Duodenal mucosa (tissue), 2 donors: Measurements from ENCODE around the gene YJEFN3.
A peak's percentile ranks its signal among the peaks of the same experiment; 100 is the strongest.

Source experiments
- H3K27ac ChIP-seq: one replicate; pipeline ENCODE4 v1.7.0; 2013; ENCODE audit warnings: low read depth, low read length
- H3K27me3 ChIP-seq, 2 donors: one replicate each; pipeline ENCODE4 v1.7.0; 2013; ENCODE audit warnings: low read length in 2 of 2, control low read depth in 1 of 2; ENCODE audit not compliant: insufficient read depth in 2 of 2, control insufficient read depth in 1 of 2
- H3K36me3 ChIP-seq, 2 donors: one replicate each; pipeline ENCODE4 v1.7.0; 2013; ENCODE audit warnings: low read length in 2 of 2, control low read depth in 1 of 2; ENCODE audit not compliant: insufficient read depth in 2 of 2, control insufficient read depth in 1 of 2
- H3K4me1 ChIP-seq, 2 donors: one replicate each; pipeline ENCODE4 v1.7.0; 2013; ENCODE audit warnings: low read length in 2 of 2, control low read depth in 1 of 2; ENCODE audit not compliant: insufficient read depth in 2 of 2, control insufficient read depth in 1 of 2
- H3K4me3 ChIP-seq, 2 donors: one replicate each; pipeline ENCODE4 v1.7.0; 2013; ENCODE audit warnings: low read length in 2 of 2, low read depth in 1 of 2
- H3K9ac ChIP-seq, 2 donors: one replicate each; pipeline ENCODE4 v1.7.0; 2013; ENCODE audit warnings: low read length in 2 of 2, low read depth in 1 of 2
- H3K9me3 ChIP-seq, 2 donors: one replicate each; pipeline ENCODE4 v1.7.0; 2013; ENCODE audit warnings: low read length in 2 of 2, control low read depth in 1 of 2; ENCODE audit not compliant: control insufficient read depth in 1 of 2

YJEFN3 gene

GRCh38 chr19:19488875-19489690 lies 39.6 kb upstream of the YJEFN3 start:
- H3K4me3 ChIP-seq, result peak overlapping the region; percentile 39 to 48
- H3K36me3 ChIP-seq, result peaks cover 17 to 46% of the 10 kb centered on the region in 2 donors
- no peaks in the 10 kb centered on the region for H3K9me3 ChIP-seq
- no peaks in the 10 kb centered on the region for H3K27me3 ChIP-seq
- H3K9ac ChIP-seq, result peak overlapping the region; percentile 11 to 24
- peaks cover 33 to 36% of the 10 kb centered on the region in 2 donors for H3K4me1 ChIP-seq
- H3K27ac ChIP-seq, result peak overlapping the region; percentile 59

DNA sequence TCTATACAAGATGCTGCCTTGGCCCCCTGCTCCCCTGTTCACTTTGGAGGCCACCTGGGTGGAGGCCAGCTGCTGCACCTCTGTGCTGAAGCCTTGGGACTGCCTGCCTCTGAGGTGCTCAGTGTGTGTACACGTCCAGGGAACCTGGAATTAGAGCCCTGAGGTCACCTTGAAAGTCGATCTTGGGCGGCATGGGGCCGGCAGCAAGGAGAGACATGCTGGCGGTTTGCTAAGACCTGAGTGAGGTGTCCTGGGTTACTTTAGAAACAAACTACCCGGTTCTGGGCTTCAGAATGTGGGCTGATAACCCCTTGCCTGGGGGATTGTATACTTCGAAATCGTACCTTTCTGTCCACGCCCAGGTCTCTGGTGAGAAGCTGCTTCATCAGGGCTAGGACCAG lies 38.9 kb upstream of the YJEFN3 start:
- no peaks in the 10 kb centered on the region for H3K9me3 ChIP-seq
- H3K9ac ChIP-seq, result peak overlapping the region in 1 of 2 donors; percentile 24
- peak overlapping the region; percentile 39 to 48 for H3K4me3 ChIP-seq
- H3K4me1 ChIP-seq, result peaks cover 33 to 36% of the 10 kb centered on the region in 2 donors
- peaks cover 24 to 51% of the 10 kb centered on the region in 2 donors for H3K36me3 ChIP-seq
- H3K27ac ChIP-seq, result peak overlapping the region; percentile 59
- no peaks in the 10 kb centered on the region for H3K27me3 ChIP-seq

- Histone ChIP-seq H3K9me3 (no peaks in the 10 kb centered on the region), H3K36me3 (peaks cover 24 to 54% of the 10 kb centered on the region in 2 donors), H3K27me3 (no peaks in the 10 kb centered on the region), H3K27ac (no peak overlapping the region), H3K4me3 (peak overlapping the region in 1 of 2 donors; percentile 39), H3K4me1 (peaks cover 33 to 36% of the 10 kb centered on the region in 2 donors), H3K9ac (peak overlapping the region in 1 of 2 donors; percentile 24)
Observed at GRCh38 chr19:19490214-19490968, 38.3 kb upstream of the YJEFN3 start.

DNA sequence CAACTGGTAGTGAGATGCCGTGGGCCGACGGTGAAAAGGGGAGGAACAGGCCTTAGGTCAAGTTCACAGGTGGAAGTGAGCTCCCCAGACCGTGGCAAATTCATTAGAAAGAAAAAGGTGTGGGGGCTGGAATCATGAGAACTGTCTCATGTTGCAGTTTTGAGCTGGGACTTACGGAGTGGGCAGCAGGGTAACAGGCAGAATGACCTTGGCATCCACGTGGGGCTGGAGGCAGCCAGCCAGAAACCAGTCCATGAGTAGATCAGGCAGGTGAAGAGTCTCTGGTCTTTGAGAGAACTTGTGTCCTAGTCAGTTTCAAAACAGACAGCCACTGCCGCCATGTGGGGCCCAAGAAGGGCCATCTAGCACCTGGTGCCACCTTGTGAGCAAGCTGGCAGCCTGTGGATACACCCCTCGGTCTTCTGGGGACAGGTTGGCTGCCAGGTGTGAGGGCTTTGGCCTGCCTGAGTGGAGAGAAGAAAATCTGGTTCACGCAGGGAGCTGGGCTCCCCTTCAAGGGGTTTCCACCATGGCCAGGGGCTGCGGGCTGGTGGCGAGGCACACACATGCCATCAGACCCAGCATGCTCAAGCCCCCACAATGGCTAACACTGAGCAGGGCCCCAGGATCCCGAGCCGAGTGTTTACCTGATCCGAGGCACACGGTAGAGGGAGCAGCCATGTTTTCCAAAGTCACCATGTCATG lies 37.2 kb upstream of the YJEFN3 start:
- no peak overlapping the region for H3K4me3 ChIP-seq
- peaks cover 33 to 35% of the 10 kb centered on the region in 2 donors for H3K4me1 ChIP-seq
- H3K27me3 ChIP-seq, result no peaks in the 10 kb centered on the region
- no peaks in the 10 kb centered on the region for H3K9me3 ChIP-seq
- H3K9ac ChIP-seq, result no peak overlapping the region
- H3K36me3 ChIP-seq, result peaks cover 33 to 56% of the 10 kb centered on the region in 2 donors
- H3K27ac ChIP-seq, result no peak overlapping the region

DNA sequence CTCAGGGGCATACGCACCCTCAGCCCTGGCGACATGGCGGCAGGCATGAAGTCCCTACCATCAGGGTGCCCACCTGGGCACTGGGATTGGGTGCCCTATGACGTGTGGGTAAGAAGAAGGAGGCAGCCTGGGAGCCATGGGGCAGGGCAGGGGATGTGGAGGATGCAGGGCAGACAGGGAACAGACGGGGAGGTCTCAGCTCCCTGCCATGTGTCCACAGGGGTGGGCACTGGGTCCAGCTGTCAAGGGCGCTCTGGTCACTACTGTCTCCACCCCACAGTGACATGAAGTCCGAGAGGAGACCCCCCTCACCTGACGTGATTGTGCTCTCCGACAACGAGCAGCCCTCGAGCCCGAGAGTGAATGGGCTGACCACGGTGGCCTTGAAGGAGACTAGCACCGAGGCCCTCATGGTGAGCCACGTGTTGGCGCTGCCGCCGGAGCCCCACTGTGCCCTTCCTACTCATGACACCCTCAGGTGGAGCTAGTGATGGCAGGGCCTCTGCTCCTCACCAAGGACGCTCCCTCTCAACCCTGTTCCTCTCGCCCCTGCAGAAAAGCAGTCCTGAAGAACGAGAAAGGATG lies 36.6 kb upstream of the YJEFN3 start:
- Histone ChIP-seq H3K27ac (no peak overlapping the region), H3K36me3 (peaks cover 36 to 56% of the 10 kb centered on the region in 2 donors)

DNA sequence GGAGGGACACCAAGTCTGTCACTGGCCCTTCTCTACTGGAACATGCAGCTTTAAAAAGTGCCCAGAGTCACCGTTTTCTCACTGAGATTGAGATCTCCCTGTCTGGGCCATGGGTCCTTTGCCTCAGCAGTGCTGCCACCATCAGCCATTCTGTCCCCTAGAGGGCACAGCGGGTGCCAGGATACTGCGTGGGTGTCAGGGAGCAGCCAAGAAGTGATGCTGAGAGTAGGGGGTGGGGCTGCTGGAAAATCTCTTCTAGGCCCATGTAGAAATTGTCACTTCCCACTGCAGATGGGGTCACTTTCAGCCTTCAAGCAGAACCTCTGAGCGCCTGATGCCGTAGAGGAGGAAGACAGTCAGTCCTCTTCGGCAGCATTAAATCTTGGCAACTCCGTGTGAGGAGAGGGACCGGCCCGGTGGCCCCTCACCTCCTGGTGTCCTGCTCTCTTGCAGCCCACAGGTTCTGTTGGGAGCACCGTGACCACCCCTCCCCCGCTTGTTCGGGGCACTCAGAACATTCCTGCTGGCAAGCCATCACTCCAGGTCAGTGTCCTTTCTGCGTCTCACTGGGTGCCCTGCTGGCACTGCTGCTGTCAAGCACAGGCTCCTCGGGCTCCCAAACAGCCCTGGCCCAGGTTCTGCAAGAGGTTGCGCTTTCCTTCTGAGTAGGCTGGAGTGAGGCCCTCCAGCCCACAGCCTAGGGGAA lies 34.7 kb upstream of the YJEFN3 start:
- H3K27me3 ChIP-seq, result no peaks in the 10 kb centered on the region
- H3K36me3 ChIP-seq, result peaks cover 49 to 74% of the 10 kb centered on the region in 2 donors
- no peak overlapping the region for H3K4me3 ChIP-seq
- peaks cover 14% of the 10 kb centered on the region in 2 donors for H3K4me1 ChIP-seq
- H3K9ac ChIP-seq, result no peak overlapping the region
- H3K27ac ChIP-seq, result no peak overlapping the region
- no peaks in the 10 kb centered on the region for H3K9me3 ChIP-seq

More for the DNA sequence above, 36.6 kb upstream of the YJEFN3 start:
- Histone ChIP-seq H3K4me1 (peaks cover 30% of the 10 kb centered on the region in 2 donors), H3K9ac (no peak overlapping the region), H3K27me3 (no peaks in the 10 kb centered on the region), H3K4me3 (no peak overlapping the region), H3K9me3 (no peaks in the 10 kb centered on the region)

DNA sequence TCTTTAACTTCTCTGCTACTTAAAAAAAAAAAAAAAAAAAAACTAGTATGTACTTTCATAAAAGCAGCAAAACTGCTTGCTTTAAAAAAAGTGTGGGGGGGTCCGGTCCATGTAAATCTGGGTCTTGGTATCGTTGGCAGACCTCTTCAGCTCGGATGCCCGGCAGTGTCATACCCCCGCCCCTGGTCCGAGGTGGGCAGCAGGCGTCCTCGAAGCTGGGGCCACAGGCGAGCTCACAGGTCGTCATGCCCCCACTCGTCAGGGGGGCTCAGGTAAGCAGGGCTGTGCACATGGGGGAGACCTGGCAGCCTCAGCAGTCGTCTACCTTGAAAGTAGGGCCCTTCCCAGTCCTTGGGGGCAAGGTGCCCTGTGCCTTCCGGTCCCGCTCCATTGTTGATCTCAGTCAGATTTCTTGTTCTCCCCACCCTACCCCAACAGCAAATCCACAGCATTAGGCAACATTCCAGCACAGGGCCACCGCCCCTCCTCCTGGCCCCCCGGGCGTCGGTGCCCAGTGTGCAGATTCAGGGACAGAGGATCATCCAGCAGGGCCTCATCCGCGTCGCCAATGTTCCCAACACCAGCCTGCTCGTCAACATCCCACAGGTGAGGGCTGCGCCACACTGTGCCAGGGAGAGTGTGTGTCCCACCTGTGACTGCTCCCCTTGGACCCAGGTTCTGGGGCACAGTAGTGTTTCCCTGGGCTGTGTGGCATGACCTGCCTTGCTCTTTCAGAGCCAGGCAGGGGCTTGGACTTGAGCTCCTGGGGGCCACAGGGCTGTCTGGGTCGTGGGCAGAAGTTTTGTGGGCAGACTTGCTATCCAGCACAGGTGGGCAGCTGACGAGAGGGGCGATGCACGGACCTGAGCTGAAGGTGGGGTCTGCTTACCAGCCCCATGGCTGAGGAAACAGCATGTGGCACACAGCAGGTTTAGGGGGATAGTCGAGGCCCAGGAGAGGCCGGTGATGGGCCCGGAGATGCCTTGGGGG lies 32.8 kb upstream of the YJEFN3 start:
- H3K9me3 ChIP-seq, result no peaks in the 10 kb centered on the region
- H3K27ac ChIP-seq, result no peak overlapping the region
- no peaks in the 10 kb centered on the region for H3K4me1 ChIP-seq
- peaks cover 55 to 91% of the 10 kb centered on the region in 2 donors for H3K36me3 ChIP-seq
- no peak overlapping the region for H3K4me3 ChIP-seq
- H3K9ac ChIP-seq, result no peak overlapping the region
- H3K27me3 ChIP-seq, result no peaks in the 10 kb centered on the region

GRCh38 chr19:19498255-19498991 lies 30.3 kb upstream of the YJEFN3 start:
- Histone ChIP-seq H3K36me3 (peaks cover 53 to 94% of the 10 kb centered on the region in 2 donors), H3K4me1 (no peaks in the 10 kb centered on the region), H3K9ac (no peak overlapping the region), H3K9me3 (no peaks in the 10 kb centered on the region), H3K4me3 (no peak overlapping the region), H3K27me3 (no peaks in the 10 kb centered on the region), H3K27ac (no peak overlapping the region)
